Coronary artery (tissue), 2 donors: ENCODE data around the gene HESX1.

ENCODE experiments used
- DNase-seq: peaks from one replicate; pipeline ENCODE4 v3.0.0-alpha.2; 2017; ENCODE audit warnings: low spot score
- H3K27ac ChIP-seq, 2 donors: fragments of 200-600 bp; sonication (generic); one replicate each; pipeline ENCODE4 v1.5.1; 2016 to 2019
- H3K4me3 ChIP-seq: fragments of 200-600 bp; sonication (generic); 2 replicates; pipeline ENCODE4 v1.5.1; 2016; ENCODE audit warnings: mild to moderate bottlenecking, moderate library complexity
- TF ChIP-seq, protein P1 (sequence below): fragments of 200-600 bp; sonication (generic); IDR thresholded peaks from one replicate; pipeline ENCODE4 v1.5.1; 2019; ENCODE audit warnings: antibody characterized with exemption

The HESX1 gene

DNA sequence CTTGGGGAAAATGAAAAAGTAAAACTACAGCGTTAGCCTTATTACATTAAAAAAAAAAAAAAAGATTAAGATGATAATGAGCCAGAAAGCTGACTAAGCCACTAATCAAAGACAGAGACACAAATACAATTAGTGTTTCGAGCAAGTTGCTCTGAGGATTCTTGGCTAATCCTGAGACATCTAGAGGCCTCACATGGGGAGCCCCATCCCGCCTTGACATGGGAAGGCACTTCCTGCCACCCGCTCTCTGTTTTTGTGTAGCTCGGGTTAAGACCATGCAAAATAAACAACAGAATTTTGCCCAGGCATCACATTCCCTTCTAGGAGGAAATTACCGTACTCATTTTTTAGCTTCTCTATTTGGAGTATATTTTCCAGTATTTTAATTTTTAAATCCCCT, 15.3 kb downstream of the HESX1 start:
- H3K27ac ChIP-seq: no peak overlapping the region
- TF ChIP-seq, protein P1, sequence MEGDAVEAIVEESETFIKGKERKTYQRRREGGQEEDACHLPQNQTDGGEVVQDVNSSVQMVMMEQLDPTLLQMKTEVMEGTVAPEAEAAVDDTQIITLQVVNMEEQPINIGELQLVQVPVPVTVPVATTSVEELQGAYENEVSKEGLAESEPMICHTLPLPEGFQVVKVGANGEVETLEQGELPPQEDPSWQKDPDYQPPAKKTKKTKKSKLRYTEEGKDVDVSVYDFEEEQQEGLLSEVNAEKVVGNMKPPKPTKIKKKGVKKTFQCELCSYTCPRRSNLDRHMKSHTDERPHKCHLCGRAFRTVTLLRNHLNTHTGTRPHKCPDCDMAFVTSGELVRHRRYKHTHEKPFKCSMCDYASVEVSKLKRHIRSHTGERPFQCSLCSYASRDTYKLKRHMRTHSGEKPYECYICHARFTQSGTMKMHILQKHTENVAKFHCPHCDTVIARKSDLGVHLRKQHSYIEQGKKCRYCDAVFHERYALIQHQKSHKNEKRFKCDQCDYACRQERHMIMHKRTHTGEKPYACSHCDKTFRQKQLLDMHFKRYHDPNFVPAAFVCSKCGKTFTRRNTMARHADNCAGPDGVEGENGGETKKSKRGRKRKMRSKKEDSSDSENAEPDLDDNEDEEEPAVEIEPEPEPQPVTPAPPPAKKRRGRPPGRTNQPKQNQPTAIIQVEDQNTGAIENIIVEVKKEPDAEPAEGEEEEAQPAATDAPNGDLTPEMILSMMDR: no peak
- DNase-seq: no peak
- no peak overlapping the region for H3K4me3 ChIP-seq

DNA sequence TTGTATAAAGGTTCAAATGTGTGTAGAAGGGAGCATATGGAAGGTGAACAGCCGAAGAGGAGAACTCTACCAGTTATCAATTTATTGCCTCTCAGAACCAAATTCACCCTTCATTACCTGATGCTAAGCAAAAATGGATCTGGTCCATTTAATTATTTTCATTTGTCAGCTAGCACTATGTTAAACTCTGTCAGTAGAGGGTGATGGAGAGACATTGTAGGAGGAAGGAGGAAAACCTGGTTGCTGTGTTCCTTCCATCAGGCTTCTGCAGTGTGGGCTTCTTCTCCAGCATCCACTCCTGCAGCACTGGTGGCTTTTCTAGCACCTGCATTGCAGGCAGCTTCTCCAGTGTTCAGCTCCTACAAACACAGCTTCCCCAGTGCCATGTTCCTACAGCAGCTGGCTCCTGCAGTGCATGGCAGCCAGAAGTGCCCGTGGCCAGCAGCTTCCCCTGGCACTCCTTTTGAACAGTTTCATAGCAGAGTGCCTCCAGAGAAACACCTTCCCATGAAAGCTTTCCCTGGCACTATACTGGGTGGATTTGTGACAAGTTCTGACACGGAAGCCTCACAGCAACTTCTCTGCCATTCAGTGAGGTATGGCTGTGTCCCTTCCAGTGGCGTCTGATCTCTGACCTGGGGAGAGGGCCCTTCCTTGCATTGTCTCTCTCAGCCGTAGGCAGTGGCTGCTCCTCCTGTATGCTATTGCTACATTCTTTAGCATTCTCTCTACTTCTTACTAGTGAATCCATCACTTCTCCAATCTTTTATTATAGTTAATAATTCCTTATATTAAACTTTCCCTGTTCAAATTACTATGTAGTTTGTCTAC, 20.0 kb downstream of the HESX1 start:
- no peak for DNase-seq
- no peak overlapping the region for H3K4me3 ChIP-seq
- no peak overlapping the region for H3K27ac ChIP-seq
- TF ChIP-seq, protein P1: no peak

DNA sequence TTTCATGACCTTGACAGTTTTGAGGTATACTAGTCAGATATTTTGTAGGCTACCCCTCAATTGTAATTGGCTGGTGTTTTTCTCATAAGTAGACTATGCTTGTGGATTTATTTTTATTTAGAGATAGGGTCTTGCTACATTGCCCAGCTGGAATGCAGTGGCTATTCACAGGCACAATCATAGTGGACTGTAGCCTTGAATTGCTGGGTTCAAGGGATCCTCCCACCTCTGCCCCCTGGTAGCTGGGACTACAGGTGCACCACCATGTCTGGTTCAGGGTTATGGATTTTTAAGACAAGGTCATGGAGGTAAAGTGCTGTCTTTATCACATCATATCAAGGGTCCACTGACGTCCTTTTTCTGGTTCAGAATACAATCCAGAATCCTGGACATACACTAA, 23.7 kb downstream of the HESX1 start:
- DNase-seq: no peak
- H3K4me3 ChIP-seq: no peak overlapping the region
- no peak overlapping the region for H3K27ac ChIP-seq
- TF ChIP-seq, protein P1: no peak

DNA sequence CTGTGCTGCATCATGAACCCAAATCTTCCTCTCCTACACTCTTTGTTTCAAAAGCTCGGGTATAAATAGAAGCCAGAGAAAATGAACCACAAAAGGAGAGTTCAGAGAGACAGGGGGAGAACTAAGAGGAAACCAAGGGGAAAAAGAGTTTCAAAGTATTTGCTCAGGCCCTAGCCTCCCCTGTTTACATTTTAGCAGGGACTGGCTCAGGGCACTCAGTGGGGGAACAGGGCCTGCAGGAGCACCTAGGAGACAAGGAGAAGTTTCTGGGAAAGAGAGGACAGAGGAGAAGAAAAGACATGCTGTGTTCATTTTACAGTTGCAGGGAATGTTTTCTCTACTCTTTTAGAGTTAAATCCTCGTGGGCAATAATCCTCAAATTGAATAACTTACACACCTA, 26.1 kb downstream of the HESX1 start:
- Histone ChIP-seq H3K27ac (no peak overlapping the region), H3K4me3 (no peak overlapping the region)
- TF ChIP-seq, protein P1: no peak
- no peak for DNase-seq

DNA sequence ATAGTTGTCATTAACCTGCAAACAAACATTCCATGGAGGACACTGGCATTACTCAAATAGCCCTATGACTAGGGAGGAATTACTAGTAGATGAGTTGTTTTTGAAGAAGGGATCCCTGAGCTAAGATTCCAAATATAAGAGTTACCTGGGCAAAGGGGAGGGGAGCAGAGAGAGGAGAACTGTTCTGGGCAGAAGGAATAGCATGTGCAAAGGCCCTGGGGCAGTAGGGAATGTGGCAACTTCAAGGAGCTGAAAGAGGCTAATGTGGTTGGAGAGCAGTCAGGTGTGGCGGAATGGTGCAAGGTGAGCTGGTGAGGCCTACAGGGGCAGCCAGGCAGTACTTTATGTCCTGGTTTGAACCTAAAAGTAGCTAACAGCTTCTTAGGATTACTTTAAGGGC, 28.8 kb downstream of the HESX1 start:
- no peak for DNase-seq
- Histone ChIP-seq H3K27ac (no peak overlapping the region), H3K4me3 (no peak overlapping the region)
- TF ChIP-seq, protein P1: no peak

DNA sequence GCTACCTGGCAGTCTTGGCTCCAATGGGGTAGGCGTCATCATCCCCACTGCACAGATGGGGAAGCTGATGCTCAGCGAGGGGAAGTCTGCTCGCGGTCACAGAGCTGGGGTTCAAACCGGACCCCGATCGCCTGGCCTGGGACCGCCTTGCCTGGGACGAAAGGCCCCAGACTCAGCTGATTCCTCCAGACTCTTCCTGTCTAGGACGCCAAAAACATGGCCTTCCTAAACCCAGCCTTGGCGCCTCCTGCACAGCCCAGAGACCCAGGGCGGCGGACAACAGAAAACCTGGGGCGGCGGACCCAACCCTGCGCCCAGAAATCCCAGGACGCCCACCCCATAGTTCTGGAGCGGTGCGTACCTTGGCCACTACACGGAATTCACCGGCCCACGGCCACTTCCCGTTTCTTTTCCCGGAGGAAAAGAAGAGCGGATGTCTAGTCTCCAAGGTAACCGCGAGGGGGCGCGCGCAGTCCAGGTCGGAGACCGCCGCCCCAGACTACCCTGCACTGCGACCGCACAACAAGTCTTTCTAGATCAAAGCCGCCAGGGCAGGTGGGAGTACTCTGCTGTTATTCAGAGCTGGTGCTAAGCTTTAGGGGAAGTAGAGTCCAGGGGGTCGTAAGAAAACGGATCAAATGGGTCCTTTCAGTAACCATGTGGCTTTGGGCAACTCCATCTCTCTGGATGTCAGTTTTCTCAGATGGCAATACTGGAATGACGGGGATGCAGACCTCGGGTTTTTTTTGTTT, 29.7 kb downstream of the HESX1 start:
- Histone ChIP-seq H3K4me3 (peak overlapping the region; percentile 62), H3K27ac (no peak overlapping the region)
- TF ChIP-seq, protein P1: peak; percentile 79
- no peak for DNase-seq
